ENCODE measurements around the gene MIAT. TPM values are rescaled to one million over a fixed set of nuclear protein-coding genes. Genes with fewer than 3 reads are reported as not detected.

Gene MIAT
- total RNA-seq, 1 donor = 0.72 TPM

DNA sequence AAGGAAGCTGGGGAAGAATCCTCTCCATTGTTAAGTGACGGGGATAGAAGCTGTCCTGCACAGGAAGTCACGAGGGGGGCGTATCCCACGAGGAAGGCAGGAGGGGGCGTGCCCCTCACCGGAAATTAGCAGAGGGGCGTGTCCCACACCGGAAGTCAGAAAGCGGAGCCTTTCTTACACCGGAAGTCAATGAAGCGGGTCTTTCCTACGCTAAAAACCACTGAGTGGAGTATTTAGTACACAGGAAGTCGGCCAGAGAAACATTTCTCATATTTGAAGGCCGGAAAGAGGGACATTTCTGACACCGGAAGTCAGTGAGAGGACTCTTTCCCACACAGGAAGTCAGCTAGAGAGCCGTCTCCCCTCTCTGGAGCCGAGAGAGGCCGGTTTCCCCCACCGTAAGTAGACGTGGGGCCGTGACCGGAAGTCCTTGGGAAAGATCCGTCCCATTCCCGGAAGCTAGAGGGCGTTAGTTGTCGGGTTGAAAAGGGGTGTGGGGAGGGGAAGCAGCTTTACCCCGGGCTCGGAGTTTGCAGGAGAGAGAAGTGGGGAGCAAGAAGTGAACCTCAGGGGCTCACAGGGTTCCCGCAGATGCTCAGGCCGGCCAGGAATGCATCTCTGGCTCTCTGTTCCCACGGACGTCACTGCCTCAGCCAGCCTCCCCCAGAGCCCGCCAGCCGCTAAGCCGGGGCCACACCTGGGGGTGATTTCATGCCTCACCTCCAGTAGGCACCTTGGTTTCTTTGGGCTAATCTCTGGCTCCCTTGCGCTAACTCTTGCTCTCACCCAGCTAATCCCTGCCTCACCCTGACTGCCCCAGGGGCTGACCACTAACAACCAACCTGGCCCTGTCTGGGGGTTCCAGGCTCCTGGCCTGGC is 15.4 kb downstream of the MIAT start:
- peak; percentile 53 for TF ChIP-seq CTCF (IDR thresholded peaks at IDR 0.05; ENCODE audit: insufficient read depth, low read length)
- DNase-seq (ENCODE audit: low read depth) = peak; percentile 96
- H3K4me3 ChIP-seq (ENCODE audit: low read depth, low read length) = peak overlapping the region; percentile 79

DNA sequence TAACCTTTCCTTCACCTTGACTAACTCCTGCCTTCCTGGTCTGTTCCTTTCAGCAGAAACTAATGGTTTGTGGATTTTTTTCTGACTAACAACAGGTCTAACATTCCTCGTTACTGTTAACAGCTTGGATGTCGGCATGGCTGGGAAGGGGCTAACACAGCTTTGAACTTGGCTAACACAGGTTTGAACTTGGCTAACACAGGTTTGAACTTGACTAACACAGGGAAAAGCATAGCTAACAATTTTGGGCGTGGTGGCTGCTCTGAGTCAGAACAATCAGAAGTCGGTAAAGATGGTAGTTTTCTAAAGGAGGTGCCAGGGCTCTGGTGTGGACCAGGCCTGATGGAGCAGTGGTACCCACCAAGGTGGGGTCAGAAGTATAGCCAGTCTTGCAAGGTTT is 16.1 kb downstream of the MIAT start:
- peak; percentile 57 for DNase-seq (ENCODE audit: low read depth)
- H3K4me3 ChIP-seq (ENCODE audit: low read depth, low read length) = peak overlapping the region; percentile 79
- TF ChIP-seq CTCF (IDR thresholded peaks at IDR 0.05; ENCODE audit: insufficient read depth, low read length) = no peak

- TF ChIP-seq CTCF (IDR thresholded peaks at IDR 0.05; ENCODE audit: insufficient read depth, low read length) = no peak
- DNase-seq (ENCODE audit: low read depth) = no peak
- H3K4me3 ChIP-seq (ENCODE audit: low read depth, low read length) = peak overlapping the region; percentile 79
Observed at GRCh38 chr22:26674211-26675190, 17.1 kb downstream of the MIAT start.

GRCh38 chr22:26675687-26676268 is 18.4 kb downstream of the MIAT start:
- TF ChIP-seq CTCF (IDR thresholded peaks at IDR 0.05; ENCODE audit: insufficient read depth, low read length) = no peak
- DNase-seq (ENCODE audit: low read depth) = no peak
- no peak overlapping the region for H3K4me3 ChIP-seq (ENCODE audit: low read depth, low read length)

DNA sequence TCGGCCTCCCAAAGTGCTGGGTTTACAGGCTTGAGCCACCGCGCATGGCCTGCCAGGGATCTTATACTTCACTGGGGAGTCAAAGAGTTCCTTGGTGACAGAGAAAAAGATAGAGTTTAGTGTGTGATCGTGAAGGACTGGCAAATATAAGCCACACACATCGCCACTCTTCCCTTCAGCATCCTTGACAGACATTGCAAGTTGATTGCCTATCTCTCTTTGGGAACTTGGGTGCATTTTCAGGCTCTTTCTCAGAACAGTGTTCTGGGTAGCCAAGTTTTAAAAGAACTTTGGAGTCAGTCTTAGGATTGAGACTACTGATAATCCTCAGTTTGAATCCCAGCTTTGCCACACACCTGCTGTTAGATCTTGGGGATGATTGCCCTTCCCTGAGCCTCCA is 19.8 kb downstream of the MIAT start:
- TF ChIP-seq CTCF (IDR thresholded peaks at IDR 0.05; ENCODE audit: insufficient read depth, low read length) = no peak
- no peak for DNase-seq (ENCODE audit: low read depth)
- H3K4me3 ChIP-seq (ENCODE audit: low read depth, low read length) = no peak overlapping the region

GRCh38 chr22:26679003-26679629 is 21.7 kb downstream of the MIAT start:
- TF ChIP-seq CTCF (IDR thresholded peaks at IDR 0.05; ENCODE audit: insufficient read depth, low read length) = peak; percentile 99
- DNase-seq (ENCODE audit: low read depth) = peak; percentile 82
- no peak overlapping the region for H3K4me3 ChIP-seq (ENCODE audit: low read depth, low read length)
